GM23248 (cell line): ENCODE data around the gene FAM240B.

Experiments
- EZH2 ChIP-seq: fragments of 200-600 bp; sonication (generic); IDR thresholded peaks from 2 replicates; pipeline ENCODE4 v1.6.1; 2018; ENCODE audit warnings: antibody characterized with exemption, mild to moderate bottlenecking; ENCODE audit not compliant: insufficient read depth, poor library complexity, severe bottlenecking
- EZH2phosphoT487 ChIP-seq: fragments of 200-600 bp; sonication (generic); IDR thresholded peaks from 2 replicates; pipeline ENCODE4 v1.6.1; 2018; ENCODE audit warnings: antibody characterized with exemption, moderate library complexity, mild to moderate bottlenecking, low read depth; ENCODE audit not compliant: insufficient read depth

DNA sequence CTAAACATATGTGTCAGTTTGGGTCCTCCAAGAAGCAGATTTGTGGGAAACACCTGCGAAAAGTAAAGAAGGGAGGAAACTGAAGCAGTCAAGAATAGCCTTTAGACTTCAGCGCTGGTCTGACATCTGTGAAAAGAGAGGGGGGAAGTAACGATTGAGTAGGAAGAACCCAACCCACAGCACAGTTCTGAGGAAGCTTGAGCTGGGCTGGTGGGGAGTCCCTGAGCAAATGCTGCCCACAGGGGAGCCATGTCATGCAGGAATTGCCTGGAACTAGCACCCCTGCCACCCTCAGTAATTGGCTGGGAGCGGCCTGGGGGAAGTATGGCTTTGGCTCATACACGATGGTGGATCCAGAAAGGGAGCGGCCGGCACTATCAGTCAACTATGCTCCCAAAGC, 20.6 kb downstream of the FAM240B start:
- TF ChIP-seq EZH2phosphoT487 = no peak
- no peak for TF ChIP-seq EZH2
